ENCODE results near the gene GSG1L2. TPM values are rescaled to one million over a fixed set of nuclear protein-coding genes. Genes with fewer than 3 reads are reported as not detected.
"Not testable (repeated sequence)": the region's sequence is repeated elsewhere in the genome, so short reads cannot be mapped to it uniquely, and the experiment has no call there.

The GSG1L2 gene
- total RNA-seq, 1 experiment from 2014 or later, result not detected

DNA sequence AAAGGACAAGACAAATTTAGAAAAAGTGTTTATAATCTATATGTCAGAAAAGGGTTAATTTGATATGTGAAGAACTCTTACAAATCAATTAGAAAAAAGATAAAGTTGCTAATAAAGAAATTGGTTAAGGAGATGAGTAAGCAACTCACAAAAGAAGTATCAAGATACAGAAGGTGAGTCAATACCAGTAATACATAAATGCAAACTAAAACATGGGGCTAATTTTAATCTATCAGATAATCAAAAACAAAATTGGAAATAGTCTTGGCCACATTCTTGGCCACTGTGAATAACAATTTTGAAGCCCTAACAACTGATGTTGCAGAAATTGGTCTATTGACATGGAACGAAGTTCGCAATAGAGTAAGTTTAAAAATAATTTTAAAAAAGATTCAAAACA, 37.3 kb downstream of the GSG1L2 start:
- H3K4me2 ChIP-seq (ENCODE audit: low read length), result no peak overlapping the region
- no peaks in the 10 kb centered on the region for H3K79me2 ChIP-seq (ENCODE audit: insufficient read depth, low read length)
- no peaks in the 10 kb centered on the region for H3K9me3 ChIP-seq (ENCODE audit: control insufficient read depth in 1 of 2, insufficient read depth in 1 of 2, low read depth in 1 of 2, low read length in 2 of 2)
- no TSS peak for BruUV-seq (replicated peaks)
- H4K20me1 ChIP-seq (ENCODE audit: insufficient read depth), result no peaks in the 10 kb centered on the region
- no peaks in the 10 kb centered on the region for H3K36me3 ChIP-seq (ENCODE audit: control insufficient read depth in 1 of 2, insufficient read depth in 2 of 2, low read length in 2 of 2)
- POLR2A ChIA-PET, result no interaction called here
- no peaks in the 10 kb centered on the region for H3K9me2 ChIP-seq (ENCODE audit: insufficient read depth)
- peaks cover 21% of the 10 kb centered on the region; the same call in 1 of the 2 replicates for H3K27me3 ChIP-seq (ENCODE audit: insufficient read depth, low read length)
- H3K4me1 ChIP-seq (ENCODE audit: control insufficient read depth in 1 of 2, insufficient read depth in 2 of 2, low read length in 2 of 2), result no peaks in the 10 kb centered on the region
- no peak overlapping the region for H3K4me3 ChIP-seq (replicated peaks in 1 of 2; ENCODE audit: low read depth in 1 of 2, low read length in 2 of 2)
- H3K27ac ChIP-seq (ENCODE audit: low read depth, low read length), result no peak overlapping the region
- CTCF ChIA-PET, result no interaction called here
- RAD21 ChIA-PET (ENCODE audit: low non-redundant PET in 1 of 2, low total read pairs in 2 of 2, uncharacterized antibody in 2 of 2, unreplicated experiment in 2 of 2), result no interaction called here
- intact Hi-C loops (cut with micrococcal nuclease), result no loop called here
- TF ChIP-seq, protein P1, sequence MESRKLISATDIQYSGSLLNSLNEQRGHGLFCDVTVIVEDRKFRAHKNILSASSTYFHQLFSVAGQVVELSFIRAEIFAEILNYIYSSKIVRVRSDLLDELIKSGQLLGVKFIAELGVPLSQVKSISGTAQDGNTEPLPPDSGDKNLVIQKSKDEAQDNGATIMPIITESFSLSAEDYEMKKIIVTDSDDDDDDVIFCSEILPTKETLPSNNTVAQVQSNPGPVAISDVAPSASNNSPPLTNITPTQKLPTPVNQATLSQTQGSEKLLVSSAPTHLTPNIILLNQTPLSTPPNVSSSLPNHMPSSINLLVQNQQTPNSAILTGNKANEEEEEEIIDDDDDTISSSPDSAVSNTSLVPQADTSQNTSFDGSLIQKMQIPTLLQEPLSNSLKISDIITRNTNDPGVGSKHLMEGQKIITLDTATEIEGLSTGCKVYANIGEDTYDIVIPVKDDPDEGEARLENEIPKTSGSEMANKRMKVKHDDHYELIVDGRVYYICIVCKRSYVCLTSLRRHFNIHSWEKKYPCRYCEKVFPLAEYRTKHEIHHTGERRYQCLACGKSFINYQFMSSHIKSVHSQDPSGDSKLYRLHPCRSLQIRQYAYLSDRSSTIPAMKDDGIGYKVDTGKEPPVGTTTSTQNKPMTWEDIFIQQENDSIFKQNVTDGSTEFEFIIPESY (IDR thresholded peaks at IDR 0.05; ENCODE audit: extremely low read depth, insufficient replicate concordance, low read length), result no peak
- ATAC-seq, result no peak
- H3K9ac ChIP-seq (ENCODE audit: low read length), result no peak overlapping the region
- DNase-seq (ENCODE audit: low read depth, low spot score), result no peak
- H2AFZ ChIP-seq (ENCODE audit: low read depth, low read length, poor library complexity, severe bottlenecking), result no peak overlapping the region

DNA sequence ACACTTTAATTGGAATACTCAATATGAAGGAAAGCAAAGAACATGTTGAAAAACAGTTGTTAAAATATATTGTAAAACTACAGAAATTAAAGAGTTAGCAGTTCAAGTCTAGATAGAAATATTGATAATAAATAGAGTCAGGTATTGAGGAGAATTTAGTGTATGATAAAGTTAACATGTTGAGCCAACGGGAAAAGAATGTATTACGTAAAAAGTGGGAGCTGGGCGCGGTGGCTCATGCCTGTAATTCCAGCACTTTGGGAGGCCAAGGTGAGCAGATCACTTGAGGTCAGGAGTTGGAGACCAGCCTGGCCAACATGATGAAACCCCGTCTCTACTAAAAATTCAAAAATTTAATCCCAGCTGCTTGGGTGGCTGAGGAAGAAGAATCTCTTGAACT, 38.4 kb downstream of the GSG1L2 start:
- H3K9me3 ChIP-seq (ENCODE audit: control insufficient read depth in 1 of 2, insufficient read depth in 1 of 2, low read depth in 1 of 2, low read length in 2 of 2); DNase-seq (ENCODE audit: low read depth, low spot score); H3K9ac ChIP-seq (ENCODE audit: low read length); H3K4me3 ChIP-seq (replicated peaks in 1 of 2; ENCODE audit: low read depth in 1 of 2, low read length in 2 of 2); RAD21 ChIA-PET (ENCODE audit: low non-redundant PET in 1 of 2, low total read pairs in 2 of 2, uncharacterized antibody in 2 of 2, unreplicated experiment in 2 of 2); H4K20me1 ChIP-seq (ENCODE audit: insufficient read depth); H3K27ac ChIP-seq (ENCODE audit: low read depth, low read length); H3K9me2 ChIP-seq (ENCODE audit: insufficient read depth); CTCF ChIA-PET; H2AFZ ChIP-seq (ENCODE audit: low read depth, low read length, poor library complexity, severe bottlenecking); ATAC-seq; intact Hi-C loops (cut with micrococcal nuclease); POLR2A ChIA-PET; H3K36me3 ChIP-seq (ENCODE audit: control insufficient read depth in 1 of 2, insufficient read depth in 2 of 2, low read length in 2 of 2); H3K4me2 ChIP-seq (ENCODE audit: low read length); BruUV-seq (replicated peaks); H3K79me2 ChIP-seq (ENCODE audit: insufficient read depth, low read length); H3K4me1 ChIP-seq (ENCODE audit: control insufficient read depth in 1 of 2, insufficient read depth in 2 of 2, low read length in 2 of 2): not testable (repeated sequence)
- H3K27me3 ChIP-seq (ENCODE audit: insufficient read depth, low read length), result peaks cover 21% of the 10 kb centered on the region; the same call in 1 of the 2 replicates
